Right lobe of liver (tissue), 6 donors: Measurements from ENCODE around the gene MARK2. TPM values are rescaled to one million over a fixed set of nuclear protein-coding genes. Genes with fewer than 3 reads are reported as not detected.

Experiments used
- ATAC-seq, 4 donors: fragments of 200-7000 bp; cut with Tn5 transposase; one replicate each; pipeline ENCODE4 v1.9.1; 2020; ENCODE audit warnings: mild to moderate bottlenecking in 4 of 4, moderate library complexity in 4 of 4
- DNase-seq, 3 donors: peaks; one replicate each; pipeline ENCODE4 v3.0.0-alpha.2; 2020
- H3K27ac ChIP-seq, 3 donors: fragments of 200-600 bp; one replicate each; pipeline ENCODE4 v1.8.0; 2022
- H3K27me3 ChIP-seq, 2 donors: fragments of 200-600 bp; one replicate each; pipeline ENCODE4 v1.8.0; 2022
- H3K36me3 ChIP-seq, 4 donors: fragments of 200-600 bp; sonication (generic) in 1 of 4; one replicate each; pipeline versions ENCODE4 v1.5.1 to v1.8.0; 2017 to 2022; ENCODE audit warnings: control low read depth in 1 of 4
- H3K4me1 ChIP-seq, 4 donors: fragments of 200-600 bp; sonication (generic) in 1 of 4; one replicate each; pipeline versions ENCODE4 v1.5.1 to v1.8.0; 2017 to 2022; ENCODE audit warnings: control low read depth in 1 of 4
- H3K4me3 ChIP-seq, 3 donors: fragments of 200-600 bp; one replicate each; pipeline ENCODE4 v1.8.0; 2022
- H3K9me3 ChIP-seq, 4 donors: fragments of 200-600 bp; sonication (generic) in 1 of 4; one replicate each; pipeline versions ENCODE4 v1.5.1 to v1.8.0; 2017 to 2022; ENCODE audit warnings: control low read depth in 1 of 4
- CTCF ChIP-seq, 4 donors: fragments of 200-600 bp in 3 of 4; fragments of 450-650 bp in 1 of 4; IDR thresholded peaks; one replicate each; pipeline versions ENCODE4 v1.5.1 to v1.8.0; 2016 to 2022; ENCODE audit warnings: antibody characterized with exemption in 4 of 4, mild to moderate bottlenecking in 2 of 4
- POLR2A ChIP-seq: fragments of 450-650 bp; IDR thresholded peaks from one replicate; pipeline ENCODE4 v1.6.1; 2017; ENCODE audit warnings: antibody characterized with exemption, mild to moderate bottlenecking
- WGBS: methylation state at CpG from one replicate; pipeline ENCODE4 v1.1.6; 2018; ENCODE audit warnings: low coverage, low lambda C conversion rate; ENCODE audit not compliant: insufficient coverage; ENCODE audit errors: missing lambda C conversion rate; 5-methylcytosine and 5-hydroxymethylcytosine counted together
- intact Hi-C, 2 donors: fragments of 100-400 bp; cut with DNase I; formaldehyde crosslinking; loops; one replicate each; pipeline versions ENCODE4 v1.11.2 to v1.14.1; 2022
- total RNA-seq, 6 experiments: library from RNA; depleted of rRNA in 2 of 6; stranded (reverse); fragments of >200 nt in 2 of 6; fragmentation: NEBNext Ultra II Directional in 3 of 6; extraction: Animal tissue kit (Norgen Biotek cat#: 25700) in 3 of 6; gene quantifications; one replicate each; pipeline versions ENCODE4 v1.1.0 to v1.2.4, GENCODE V29; 2016 to 2023
- donor health status: DM: no; HTN: yes; CAD: no.
- donor health status: DM: no; HTN: no; CAD: no.
- donor health status: DM: no; HTN: no; CAD: no.
- donor health status: DM: no; HTN: yes; CAD: no.
- donor health status: DM: no; HTN: yes; CAD: no.

MARK2 gene
- total RNA-seq, 6 experiments from 2014 or later, result 10.6 to 14.8 (median 12.2) TPM

GRCh38 chr11:63816166-63816565, 22.7 kb upstream of the MARK2 start:
- no peak for DNase-seq
- Histone ChIP-seq H3K4me3 (no peak overlapping the region), H3K9me3 (no peaks in the 10 kb centered on the region), H3K27ac (no peak overlapping the region), H3K27me3 (no peaks in the 10 kb centered on the region), H3K36me3 (peaks cover 0 to 7% (median 3%) of the 10 kb centered on the region in 4 donors), H3K4me1 (peaks cover 0 to 5% (median 0%) of the 10 kb centered on the region in 4 donors)
- WGBS, result 78% methylated on average over 3 of the region's 6 CpGs
- no peak for TF ChIP-seq CTCF (IDR thresholded peaks at IDR 0.05)
- no peak for TF ChIP-seq POLR2A
- ATAC-seq, result no peak
- intact Hi-C loops, result no loop called here

GRCh38 chr11:63816732-63817131, 22.2 kb upstream of the MARK2 start:
- TF ChIP-seq POLR2A (no peak), CTCF (IDR thresholded peaks at IDR 0.05) (no peak)
- H3K4me1 ChIP-seq, result peaks cover 0 to 5% (median 0%) of the 10 kb centered on the region in 4 donors
- intact Hi-C loops, result no loop called here
- no peak overlapping the region for H3K27ac ChIP-seq
- peaks cover 0 to 13% (median 3%) of the 10 kb centered on the region in 4 donors for H3K36me3 ChIP-seq
- H3K4me3 ChIP-seq, result no peak overlapping the region
- DNase-seq (no peak), ATAC-seq (no peak)
- 80% methylated on average over 1 of the region's 3 CpGs for WGBS
- no peaks in the 10 kb centered on the region for H3K9me3 ChIP-seq
- no peaks in the 10 kb centered on the region for H3K27me3 ChIP-seq

- H3K27me3 ChIP-seq, result no peaks in the 10 kb centered on the region
- no peak for DNase-seq
- no peak for ATAC-seq
- no peak overlapping the region for H3K27ac ChIP-seq
- H3K4me1 ChIP-seq, result peaks cover 0 to 5% (median 0%) of the 10 kb centered on the region in 4 donors
- peaks cover 0 to 15% (median 3%) of the 10 kb centered on the region in 4 donors for H3K36me3 ChIP-seq
- TF ChIP-seq POLR2A, result no peak
- TF ChIP-seq CTCF (IDR thresholded peaks at IDR 0.05), result no peak
- intact Hi-C loops, result no loop called here
- WGBS, result no CpG with 5 or more reads among the region's 27 CpGs
- no peaks in the 10 kb centered on the region for H3K9me3 ChIP-seq
- no peak overlapping the region for H3K4me3 ChIP-seq
Measured at GRCh38 chr11:63817758-63818498, 21.0 kb upstream of the MARK2 start.

GRCh38 chr11:63818609-63819008, 20.3 kb upstream of the MARK2 start:
- no peak for ATAC-seq
- intact Hi-C loops, result no loop called here
- peaks cover 0 to 5% (median 0%) of the 10 kb centered on the region in 4 donors for H3K4me1 ChIP-seq
- no peak overlapping the region for H3K27ac ChIP-seq
- TF ChIP-seq POLR2A, result no peak
- TF ChIP-seq CTCF (IDR thresholded peaks at IDR 0.05), result no peak
- no peaks in the 10 kb centered on the region for H3K27me3 ChIP-seq
- WGBS, result 80% methylated on average over 2 of the region's 19 CpGs
- H3K9me3 ChIP-seq, result no peaks in the 10 kb centered on the region
- H3K36me3 ChIP-seq, result peaks cover 0 to 15% (median 3%) of the 10 kb centered on the region in 4 donors
- DNase-seq, result no peak
- H3K4me3 ChIP-seq, result no peak overlapping the region
